ENCODE results near the gene AGBL3. TPM values are rescaled to one million over a fixed set of nuclear protein-coding genes. Genes with fewer than 3 reads are reported as not detected.

Gene AGBL3
- total and polyA plus RNA-seq, 4 donors = 0.67 to 3.1 (median 1.8) TPM

- TF ChIP-seq CTCF (IDR thresholded peaks at IDR 0.05; ENCODE audit: low read depth, low read length, missing input control) (no peak), RAD21 (IDR thresholded peaks at IDR 0.05) (no peak), FOXA2 (IDR thresholded peaks at IDR 0.05) (no peak)
Observed at GRCh38 chr7:135174941-135175340, 188.6 kb downstream of the AGBL3 start (continued).

DNA sequence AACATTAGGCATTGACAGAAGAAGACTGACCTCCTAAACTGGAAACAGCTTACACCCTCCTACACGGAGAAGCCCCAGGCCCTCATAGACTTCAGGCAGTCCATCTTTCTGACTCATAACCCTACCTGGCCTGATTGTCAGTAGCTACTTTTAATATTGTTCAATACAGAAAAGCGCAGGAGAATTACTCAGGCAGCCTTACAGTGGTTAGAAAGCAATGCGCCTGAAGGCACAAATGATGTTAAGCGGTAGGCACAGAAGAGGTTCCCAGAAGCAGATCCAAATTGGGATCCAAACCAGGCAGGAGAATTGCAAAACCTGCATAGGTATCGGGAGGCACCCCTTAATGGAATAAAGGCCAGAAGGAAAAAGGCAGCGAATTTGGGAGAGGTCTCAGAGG, 189.6 kb downstream of the AGBL3 start:
- Histone ChIP-seq H3K27me3 (ENCODE audit: control insufficient read depth in 4 of 4, insufficient read depth in 4 of 4, low read length in 3 of 4) (no peaks in the 10 kb centered on the region), H3K9me3 (ENCODE audit: control insufficient read depth in 4 of 4, low read length in 3 of 4) (peaks cover 0 to 1% (median under 1%) of the 10 kb centered on the region in 4 donors), H3K4me3 (ENCODE audit: low read depth in 1 of 3, low read length in 3 of 3) (no peak overlapping the region), H3K27ac (ENCODE audit: low read depth in 1 of 2, low read length in 2 of 2) (no peak overlapping the region), H3K9ac (ENCODE audit: low read depth in 1 of 2, low read length in 2 of 2) (no peak overlapping the region), H3K4me1 (ENCODE audit: control insufficient read depth in 4 of 4, insufficient read depth in 4 of 4, low read length in 3 of 4) (peaks cover 0 to 7% (median 3%) of the 10 kb centered on the region in 4 donors), H3K36me3 (ENCODE audit: control insufficient read depth in 4 of 4, insufficient read depth in 3 of 4, low read depth in 1 of 4, low read length in 3 of 4) (peaks cover 0 to 9% (median 3%) of the 10 kb centered on the region in 4 donors)
- TF ChIP-seq RXRA (IDR thresholded peaks at IDR 0.05) = no peak
- no peak for TF ChIP-seq TAF1 (conservative IDR thresholded peaks at IDR 0.05)
- no peak for TF ChIP-seq HNF4G (IDR thresholded peaks at IDR 0.05)
- TF ChIP-seq, protein P1, sequence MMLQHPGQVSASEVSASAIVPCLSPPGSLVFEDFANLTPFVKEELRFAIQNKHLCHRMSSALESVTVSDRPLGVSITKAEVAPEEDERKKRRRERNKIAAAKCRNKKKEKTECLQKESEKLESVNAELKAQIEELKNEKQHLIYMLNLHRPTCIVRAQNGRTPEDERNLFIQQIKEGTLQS (IDR thresholded peaks at IDR 0.05) = no peak
- TF ChIP-seq RAD21 (IDR thresholded peaks at IDR 0.05) = no peak
- TF ChIP-seq SP1 (IDR thresholded peaks at IDR 0.05) = no peak
- TF ChIP-seq HNF4A (conservative IDR thresholded peaks at IDR 0.05) = no peak
- TF ChIP-seq, protein P2, sequence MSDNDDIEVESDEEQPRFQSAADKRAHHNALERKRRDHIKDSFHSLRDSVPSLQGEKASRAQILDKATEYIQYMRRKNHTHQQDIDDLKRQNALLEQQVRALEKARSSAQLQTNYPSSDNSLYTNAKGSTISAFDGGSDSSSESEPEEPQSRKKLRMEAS (IDR thresholded peaks at IDR 0.05) = no peak
- no peak for TF ChIP-seq JUND (IDR thresholded peaks at IDR 0.05)
- no peak for TF ChIP-seq FOXA2 (IDR thresholded peaks at IDR 0.05)
- no peak for TF ChIP-seq GABPA (IDR thresholded peaks at IDR 0.05 in 1 of 2, conservative IDR thresholded peaks at IDR 0.05 in 1 of 2)
- no peak for TF ChIP-seq FOXA1 (IDR thresholded peaks at IDR 0.05)
- no peak for TF ChIP-seq CTCF (IDR thresholded peaks at IDR 0.05; ENCODE audit: low read depth, low read length, missing input control)
- TF ChIP-seq YY1 (IDR thresholded peaks at IDR 0.05) = no peak
- TF ChIP-seq EGR1 (IDR thresholded peaks at IDR 0.05; ENCODE audit: low read depth in 2 of 2) = no peak
- no peak for TF ChIP-seq NR2F2 (IDR thresholded peaks at IDR 0.05)
- TF ChIP-seq, protein P3, sequence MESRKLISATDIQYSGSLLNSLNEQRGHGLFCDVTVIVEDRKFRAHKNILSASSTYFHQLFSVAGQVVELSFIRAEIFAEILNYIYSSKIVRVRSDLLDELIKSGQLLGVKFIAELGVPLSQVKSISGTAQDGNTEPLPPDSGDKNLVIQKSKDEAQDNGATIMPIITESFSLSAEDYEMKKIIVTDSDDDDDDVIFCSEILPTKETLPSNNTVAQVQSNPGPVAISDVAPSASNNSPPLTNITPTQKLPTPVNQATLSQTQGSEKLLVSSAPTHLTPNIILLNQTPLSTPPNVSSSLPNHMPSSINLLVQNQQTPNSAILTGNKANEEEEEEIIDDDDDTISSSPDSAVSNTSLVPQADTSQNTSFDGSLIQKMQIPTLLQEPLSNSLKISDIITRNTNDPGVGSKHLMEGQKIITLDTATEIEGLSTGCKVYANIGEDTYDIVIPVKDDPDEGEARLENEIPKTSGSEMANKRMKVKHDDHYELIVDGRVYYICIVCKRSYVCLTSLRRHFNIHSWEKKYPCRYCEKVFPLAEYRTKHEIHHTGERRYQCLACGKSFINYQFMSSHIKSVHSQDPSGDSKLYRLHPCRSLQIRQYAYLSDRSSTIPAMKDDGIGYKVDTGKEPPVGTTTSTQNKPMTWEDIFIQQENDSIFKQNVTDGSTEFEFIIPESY (IDR thresholded peaks at IDR 0.05) = no peak
- TF ChIP-seq, protein P4, sequence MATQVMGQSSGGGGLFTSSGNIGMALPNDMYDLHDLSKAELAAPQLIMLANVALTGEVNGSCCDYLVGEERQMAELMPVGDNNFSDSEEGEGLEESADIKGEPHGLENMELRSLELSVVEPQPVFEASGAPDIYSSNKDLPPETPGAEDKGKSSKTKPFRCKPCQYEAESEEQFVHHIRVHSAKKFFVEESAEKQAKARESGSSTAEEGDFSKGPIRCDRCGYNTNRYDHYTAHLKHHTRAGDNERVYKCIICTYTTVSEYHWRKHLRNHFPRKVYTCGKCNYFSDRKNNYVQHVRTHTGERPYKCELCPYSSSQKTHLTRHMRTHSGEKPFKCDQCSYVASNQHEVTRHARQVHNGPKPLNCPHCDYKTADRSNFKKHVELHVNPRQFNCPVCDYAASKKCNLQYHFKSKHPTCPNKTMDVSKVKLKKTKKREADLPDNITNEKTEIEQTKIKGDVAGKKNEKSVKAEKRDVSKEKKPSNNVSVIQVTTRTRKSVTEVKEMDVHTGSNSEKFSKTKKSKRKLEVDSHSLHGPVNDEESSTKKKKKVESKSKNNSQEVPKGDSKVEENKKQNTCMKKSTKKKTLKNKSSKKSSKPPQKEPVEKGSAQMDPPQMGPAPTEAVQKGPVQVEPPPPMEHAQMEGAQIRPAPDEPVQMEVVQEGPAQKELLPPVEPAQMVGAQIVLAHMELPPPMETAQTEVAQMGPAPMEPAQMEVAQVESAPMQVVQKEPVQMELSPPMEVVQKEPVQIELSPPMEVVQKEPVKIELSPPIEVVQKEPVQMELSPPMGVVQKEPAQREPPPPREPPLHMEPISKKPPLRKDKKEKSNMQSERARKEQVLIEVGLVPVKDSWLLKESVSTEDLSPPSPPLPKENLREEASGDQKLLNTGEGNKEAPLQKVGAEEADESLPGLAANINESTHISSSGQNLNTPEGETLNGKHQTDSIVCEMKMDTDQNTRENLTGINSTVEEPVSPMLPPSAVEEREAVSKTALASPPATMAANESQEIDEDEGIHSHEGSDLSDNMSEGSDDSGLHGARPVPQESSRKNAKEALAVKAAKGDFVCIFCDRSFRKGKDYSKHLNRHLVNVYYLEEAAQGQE (IDR thresholded peaks at IDR 0.05) = no peak
- 96% methylated on average over 6 of the region's 6 CpGs for WGBS
- peak; percentile 14 for DNase-seq (ENCODE audit: low spot score)

Data from liver (tissue), 9 donors.